KMS-11 (cell line): ENCODE data around the gene HAPLN2.

Source experiments
- H2AFZ ChIP-seq: fragments of 200-600 bp; sonication (generic); 2 replicates; pipeline ENCODE4 v1.6.1; 2016; ENCODE audit warnings: antibody characterized with exemption, mixed run types, low read depth
- H3K27ac ChIP-seq: fragments of 200-600 bp; sonication (generic); 2 replicates; pipeline ENCODE4 v1.6.1; 2016; ENCODE audit warnings: mild to moderate bottlenecking, mixed run types
- H3K27me3 ChIP-seq: fragments of 200-600 bp; sonication (generic); 2 replicates; pipeline ENCODE4 v1.6.1; 2017; ENCODE audit warnings: mild to moderate bottlenecking, low read depth, mixed run types, moderate library complexity; ENCODE audit not compliant: insufficient read depth
- H3K36me3 ChIP-seq: fragments of 200-600 bp; sonication (generic); 2 replicates; pipeline ENCODE4 v1.6.1; 2017; ENCODE audit warnings: mild to moderate bottlenecking, mixed run types; ENCODE audit not compliant: insufficient read depth
- H3K4me1 ChIP-seq: fragments of 200-600 bp; sonication (generic); 2 replicates; pipeline ENCODE4 v1.6.1; 2016; ENCODE audit warnings: mild to moderate bottlenecking, low read depth, mixed run types; ENCODE audit not compliant: poor library complexity, severe bottlenecking
- H3K4me2 ChIP-seq: fragments of 200-600 bp; sonication (generic); 2 replicates; pipeline ENCODE4 v1.7.0; 2016; ENCODE audit warnings: mild to moderate bottlenecking, mixed run types
- H3K4me3 ChIP-seq: fragments of 200-600 bp; sonication (generic); IDR thresholded peaks from 2 replicates; pipeline ENCODE4 v1.6.1; 2017; ENCODE audit warnings: low read depth, low read length, mixed read lengths; ENCODE audit not compliant: insufficient read depth
- H3K79me2 ChIP-seq: fragments of 200-600 bp; sonication (generic); 2 replicates; pipeline ENCODE4 v1.6.1; 2016; ENCODE audit warnings: low read depth, mixed run types; ENCODE audit not compliant: insufficient read depth
- H3K9ac ChIP-seq: fragments of 200-600 bp; sonication (generic); 2 replicates; pipeline ENCODE4 v1.6.1; 2016; ENCODE audit warnings: mild to moderate bottlenecking, mixed run types
- H4K20me1 ChIP-seq: fragments of 200-600 bp; sonication (generic); 2 replicates; pipeline ENCODE4 v1.6.1; 2016; ENCODE audit warnings: mild to moderate bottlenecking, mixed run types; ENCODE audit not compliant: insufficient read depth
- CTCF ChIP-seq: fragments of 200-600 bp; sonication (generic); conservative IDR thresholded peaks from 2 replicates; pipeline ENCODE4 v1.6.1; 2017; ENCODE audit warnings: low read depth, mild to moderate bottlenecking, antibody characterized with exemption, low read length, moderate library complexity, mixed read lengths

Gene HAPLN2

GRCh38 chr1:156673387-156674121, 54.3 kb downstream of the HAPLN2 start:
- no peak overlapping the region for H3K27ac ChIP-seq
- peaks cover 96% of the 10 kb centered on the region for H3K27me3 ChIP-seq
- no peak overlapping the region for H3K4me2 ChIP-seq
- H3K79me2 ChIP-seq = no peaks in the 10 kb centered on the region
- no peak overlapping the region for H2AFZ ChIP-seq
- H3K9ac ChIP-seq = no peak overlapping the region
- no peaks in the 10 kb centered on the region for H3K4me1 ChIP-seq
- no peaks in the 10 kb centered on the region for H3K36me3 ChIP-seq
- no peak overlapping the region for H3K4me3 ChIP-seq
- TF ChIP-seq CTCF = no peak
- H4K20me1 ChIP-seq = no peaks in the 10 kb centered on the region
